M059J (cell line): ENCODE measurements around the gene SRGAP3. TPM values are rescaled to one million over a fixed set of nuclear protein-coding genes. Genes with fewer than 3 reads are reported as not detected.
"Not testable (repeated sequence)": the region's sequence is repeated elsewhere in the genome, so short reads cannot be mapped to it uniquely, and the experiment has no call there.

Experiments used
- DNase-seq: peaks from one replicate; pipeline ENCODE4 v3.0.0-alpha.2; 2012; ENCODE audit warnings: low read depth
- total RNA-seq: library from RNA; depleted of rRNA; stranded (reverse); fragments of >200 nt; shearing (Covaris generic); gene quantifications from 2 replicates; pipeline ENCODE4 v1.2.3, GENCODE V29; 2014; rRNA removed

SRGAP3 gene
- 0.57 and 2.6 TPM in 2 replicates for total RNA-seq

DNA sequence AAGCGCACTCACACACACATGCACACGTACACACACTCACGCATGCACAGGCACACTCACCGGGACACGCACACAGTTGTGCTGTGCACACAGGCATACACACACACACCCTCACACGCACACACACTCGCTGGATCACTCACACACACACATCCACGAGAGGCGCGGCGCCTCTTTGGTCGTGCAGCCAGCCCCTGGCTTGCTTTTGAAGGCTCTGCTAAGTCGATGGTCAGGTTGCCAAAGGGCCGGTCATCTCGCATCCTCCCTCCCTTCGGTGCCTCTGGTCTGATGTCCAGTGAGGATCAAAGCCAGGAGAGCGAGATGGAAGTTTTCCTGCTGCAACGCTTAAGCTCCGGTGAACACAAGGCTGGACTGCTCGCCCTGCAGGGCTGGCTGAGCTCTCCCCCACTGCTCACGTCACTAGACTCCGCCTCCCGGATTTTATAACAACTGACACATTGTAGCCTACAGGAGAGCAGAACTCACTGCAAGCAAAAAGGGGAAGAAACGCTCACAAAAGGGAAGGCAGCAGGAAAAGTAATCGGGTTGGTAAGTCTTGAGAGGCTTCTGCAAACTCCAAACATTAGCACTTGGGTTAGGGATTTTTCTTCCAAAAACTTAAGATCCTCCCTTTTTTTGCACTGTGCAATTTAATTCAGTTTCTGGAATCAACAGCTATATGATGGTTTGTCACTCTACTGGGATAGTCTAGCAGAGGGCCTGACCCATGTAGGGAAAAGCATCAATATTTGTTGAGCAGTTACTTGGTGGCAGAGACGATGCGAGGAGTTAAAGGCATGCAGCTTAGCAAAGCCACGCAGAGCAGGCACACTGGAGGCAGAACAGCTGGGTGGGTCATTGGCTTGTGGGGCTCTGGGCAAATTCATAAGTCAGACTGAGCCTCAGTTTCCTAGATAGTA is at the start of gene SRGAP3:
SRGAP3 (minus strand) TSS at position 374 of the 920 bp plus-strand sequence. CDS start 695 bp downstream, outside the sequence.
- peak; percentile 92 for DNase-seq

DNA sequence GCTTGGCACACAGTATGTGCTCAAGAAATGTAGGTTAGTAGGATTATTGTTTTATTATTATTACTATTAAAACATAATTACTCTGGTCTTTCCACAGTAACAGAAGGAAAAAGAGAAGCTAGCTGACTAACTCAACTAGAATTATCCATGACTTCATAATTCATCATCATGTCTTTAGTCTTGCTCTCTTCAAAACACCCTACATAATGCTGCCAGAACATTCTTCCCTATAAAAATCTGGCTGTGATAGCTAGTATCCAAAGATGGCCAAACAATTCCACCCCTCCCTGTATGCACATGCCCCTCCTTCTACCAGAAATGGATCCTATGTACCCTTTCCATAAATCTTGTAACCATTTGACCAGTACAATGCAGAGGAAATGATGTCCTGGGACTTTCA is 48.8 kb upstream of the SRGAP3 start:
- no peak for DNase-seq

DNA sequence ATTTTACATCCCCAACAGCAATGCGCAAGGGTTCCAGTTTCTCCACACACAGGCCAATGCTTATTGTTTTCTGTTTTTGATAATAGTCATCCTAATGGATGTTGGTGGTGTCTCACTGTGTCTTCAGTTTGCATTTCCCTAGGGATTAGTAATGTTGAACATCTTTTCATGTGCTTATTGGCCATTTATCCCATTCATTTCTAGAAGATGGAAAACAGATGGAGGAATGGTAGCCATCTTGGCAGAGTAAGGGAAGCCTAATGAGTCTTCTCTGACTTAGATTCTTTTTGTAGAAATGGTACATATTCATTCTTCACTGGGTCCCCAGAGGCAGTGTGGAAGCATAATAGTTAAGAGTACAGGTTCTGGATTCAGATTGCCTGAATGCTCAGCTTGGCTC is 46.8 kb upstream of the SRGAP3 start:
- no peak for DNase-seq

DNA sequence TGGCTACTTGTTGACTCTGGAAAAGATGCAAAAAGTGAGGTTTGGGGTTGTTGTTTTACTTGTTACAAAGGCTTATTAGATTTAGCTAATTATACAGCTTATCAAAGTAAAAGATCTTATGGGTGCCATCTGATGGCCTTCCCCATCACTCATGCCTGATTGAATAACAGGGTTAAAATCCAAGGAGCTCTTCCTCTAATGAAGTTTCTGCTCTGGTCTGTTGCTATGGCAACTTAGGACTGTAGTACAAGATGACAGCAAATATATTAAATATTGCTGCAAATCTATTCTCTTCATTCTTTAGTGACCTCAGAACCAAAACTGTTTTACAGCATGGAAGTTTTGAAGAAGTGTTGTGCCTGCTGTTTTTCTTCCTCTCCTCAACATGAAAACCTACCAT is 45.6 kb upstream of the SRGAP3 start:
- no peak for DNase-seq

DNA sequence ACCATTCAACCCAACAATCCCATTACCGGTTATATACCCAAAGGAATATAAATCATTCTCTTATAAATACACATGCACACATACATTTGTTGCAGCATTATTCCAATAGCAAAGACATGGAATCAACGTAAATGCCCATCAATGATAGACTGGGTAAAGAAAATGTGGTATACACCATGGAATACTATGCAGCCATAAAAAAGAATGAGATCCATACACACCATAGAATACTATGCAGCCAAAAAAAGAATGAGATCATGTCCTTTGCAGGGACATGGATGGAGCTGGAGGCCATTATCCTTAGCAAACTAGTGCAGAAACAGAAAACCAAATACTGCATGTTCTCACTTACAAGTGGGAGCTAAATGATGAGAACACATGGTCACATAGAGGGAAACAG is 44.5 kb upstream of the SRGAP3 start:
- DNase-seq = not testable (repeated sequence)

DNA sequence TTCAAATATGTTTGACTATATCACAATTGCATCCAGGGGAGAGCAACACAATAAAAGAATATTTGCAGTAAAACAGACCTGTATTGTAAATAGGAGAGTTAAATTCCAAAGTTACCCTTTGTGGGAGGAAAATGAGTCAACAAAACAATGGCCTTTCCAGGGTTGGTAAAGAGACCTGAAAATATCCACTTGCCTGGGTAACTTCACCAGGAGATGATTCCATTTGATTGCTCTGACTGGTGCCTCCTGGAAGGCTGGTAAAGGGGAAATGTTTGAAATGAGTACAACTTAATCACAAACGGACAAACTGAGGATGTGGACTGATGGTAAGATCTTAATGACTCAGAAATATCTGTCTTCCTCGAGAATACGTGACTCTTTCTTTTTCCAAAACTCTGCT is 43.6 kb upstream of the SRGAP3 start:
- DNase-seq = peak; percentile 58

DNA sequence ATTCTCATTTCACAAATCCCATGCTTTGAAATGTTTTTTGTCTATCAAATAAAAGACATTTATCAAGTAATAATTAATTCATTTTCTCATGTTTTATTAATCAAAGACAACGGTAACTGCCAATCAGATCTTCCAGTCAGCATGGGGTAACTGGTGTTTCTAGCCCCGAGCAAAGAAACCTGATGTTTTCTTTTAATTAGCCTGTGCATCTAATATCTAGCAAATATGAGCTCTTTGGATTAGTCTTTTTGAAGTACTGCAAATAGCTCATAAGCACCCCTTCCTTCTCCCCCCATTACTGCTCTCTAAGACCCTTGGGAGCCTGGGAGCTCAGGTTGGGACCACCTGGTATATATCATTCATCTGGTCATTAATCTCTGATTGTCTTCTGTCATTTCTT is 43.1 kb upstream of the SRGAP3 start:
- DNase-seq = no peak

DNA sequence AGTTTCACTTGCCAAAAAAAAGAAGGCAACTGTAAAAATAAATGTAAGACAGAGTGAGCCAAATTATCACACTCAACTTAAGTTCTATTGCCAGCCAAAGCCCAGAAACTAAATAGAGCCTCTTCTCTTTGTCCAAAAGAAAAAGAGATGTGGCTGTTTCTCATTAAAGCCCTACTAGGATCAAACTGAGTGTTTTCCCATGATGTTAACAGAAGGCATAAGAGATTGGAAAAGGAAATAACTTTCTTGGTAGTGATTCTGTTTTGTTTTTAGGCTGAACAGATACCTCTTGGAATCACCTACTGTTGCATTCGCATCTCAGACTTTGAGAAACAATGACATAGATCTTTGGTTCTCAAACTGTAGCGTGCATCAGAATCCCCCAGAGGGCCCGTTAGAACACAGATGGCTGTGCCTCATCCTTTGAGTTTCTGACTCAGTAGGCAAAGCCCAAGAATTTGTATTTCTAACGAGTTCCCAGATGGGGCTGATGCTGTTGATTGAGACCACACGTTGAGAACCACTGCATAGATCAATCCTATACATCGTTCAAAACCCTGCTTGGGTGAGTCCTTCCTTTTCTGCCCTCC is 42.5 kb upstream of the SRGAP3 start:
- DNase-seq = no peak

DNA sequence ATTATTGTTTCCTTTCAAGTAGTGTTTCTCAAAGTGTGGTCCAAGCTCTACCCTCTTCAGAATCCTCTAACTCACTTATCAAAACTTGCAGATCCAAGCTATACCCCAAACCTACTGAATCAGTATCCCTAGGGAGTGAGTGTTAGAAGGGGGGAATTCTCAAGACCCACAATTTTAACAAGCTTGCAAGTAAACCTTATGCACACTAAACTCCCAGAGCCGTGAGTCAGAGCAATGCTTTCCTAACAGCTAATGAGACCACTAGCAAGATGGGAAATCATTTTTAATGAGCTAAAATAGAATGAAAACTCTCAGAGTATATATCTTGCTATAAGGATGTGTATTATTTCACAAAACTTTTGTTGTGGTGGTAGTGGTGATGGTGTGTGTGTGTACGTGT is 41.1 kb upstream of the SRGAP3 start:
- no peak for DNase-seq

DNA sequence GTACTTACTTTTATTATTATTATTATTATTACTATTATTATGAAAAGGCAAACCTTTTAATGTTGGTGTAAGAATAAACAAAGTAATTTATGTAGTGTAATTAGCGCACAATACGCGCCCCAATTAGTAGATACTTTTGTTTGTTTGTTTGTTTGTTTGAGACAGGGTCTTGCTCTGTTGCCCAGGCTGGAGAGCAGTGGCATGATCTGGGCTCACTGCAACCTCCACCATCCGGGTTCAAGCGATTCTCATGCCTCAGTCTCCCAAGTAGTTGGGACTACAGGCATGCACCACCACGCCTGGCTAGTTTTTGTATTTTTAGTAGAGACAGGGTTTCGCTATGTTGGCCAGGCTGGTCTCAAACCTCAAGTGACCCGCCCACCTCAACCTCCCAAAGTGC is 32.1 kb upstream of the SRGAP3 start:
- DNase-seq = not testable (repeated sequence)

DNA sequence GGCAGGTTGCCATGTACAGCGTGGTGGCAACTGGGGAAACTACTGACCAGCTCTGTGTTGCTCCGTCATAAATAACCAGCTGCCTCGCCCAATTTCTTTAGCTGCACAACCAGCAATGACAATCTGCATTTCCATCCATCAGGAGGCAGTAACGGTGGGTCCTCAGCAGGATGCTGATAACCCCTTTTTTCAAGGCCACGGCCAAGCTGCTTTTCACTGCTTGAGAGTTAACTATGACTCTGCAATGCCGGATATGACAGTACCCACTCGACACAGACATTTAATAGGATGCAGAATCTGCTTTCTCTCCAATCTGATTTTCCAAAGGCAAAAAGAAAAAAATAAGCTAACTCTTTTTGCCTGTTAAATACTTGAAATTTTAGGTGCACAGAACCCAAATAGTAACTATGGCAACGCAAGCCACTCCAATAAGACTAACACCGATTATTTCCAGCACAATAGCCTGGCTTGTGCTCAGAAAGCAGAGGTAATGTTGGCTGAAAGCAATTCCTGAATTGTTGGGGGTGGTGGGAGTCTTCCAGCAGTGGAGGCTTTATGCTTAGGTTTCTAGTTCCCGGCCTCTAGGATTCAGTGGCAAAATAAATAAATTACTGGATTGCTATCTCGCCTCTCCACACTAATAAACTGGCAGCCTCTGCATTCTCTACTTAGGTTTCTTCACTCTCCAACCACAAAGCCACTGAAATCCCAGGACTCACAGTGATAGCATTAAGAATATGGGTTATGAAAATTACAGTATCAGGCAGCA is 31.2 kb upstream of the SRGAP3 start:
- DNase-seq = peak; percentile 79

DNA sequence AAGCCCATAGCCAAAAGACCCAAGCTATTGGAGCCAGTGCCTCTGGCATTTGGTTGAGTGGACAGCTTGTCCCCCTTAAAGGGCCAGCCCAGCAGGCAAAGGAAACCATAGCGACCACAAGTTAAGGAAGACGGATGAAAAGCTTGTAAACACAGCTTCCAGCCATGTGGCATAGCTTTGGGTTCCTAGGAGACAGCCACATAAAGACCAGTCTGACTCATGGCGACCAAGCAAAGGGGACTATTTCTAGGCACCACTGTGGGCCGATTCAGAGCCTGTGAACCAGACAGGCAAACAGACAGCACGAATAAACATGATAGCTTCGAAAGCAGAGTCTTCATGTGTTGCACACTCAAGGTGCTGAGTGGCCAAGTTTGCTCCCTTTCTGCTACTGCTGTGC is 30.5 kb upstream of the SRGAP3 start:
- DNase-seq = peak; percentile 91

DNA sequence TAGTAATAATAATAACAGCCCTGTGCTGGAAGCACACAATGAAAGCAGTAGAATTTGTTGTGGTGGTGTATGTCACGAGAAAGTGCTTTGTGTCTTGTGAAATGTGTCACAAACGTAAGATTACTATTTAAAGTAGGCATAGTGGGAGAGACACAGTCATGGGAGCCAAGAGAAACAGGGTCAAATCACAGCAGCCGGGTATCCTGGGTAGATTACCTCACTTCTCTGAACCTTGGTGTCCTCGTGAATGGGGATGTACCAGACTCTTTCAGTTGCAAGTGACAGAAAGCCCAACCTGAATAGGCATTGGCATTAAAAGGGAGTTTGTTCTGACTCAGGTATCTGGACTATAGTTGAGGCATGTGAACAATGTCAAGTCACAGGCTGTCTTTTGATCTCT is 29.1 kb upstream of the SRGAP3 start:
- DNase-seq = no peak

DNA sequence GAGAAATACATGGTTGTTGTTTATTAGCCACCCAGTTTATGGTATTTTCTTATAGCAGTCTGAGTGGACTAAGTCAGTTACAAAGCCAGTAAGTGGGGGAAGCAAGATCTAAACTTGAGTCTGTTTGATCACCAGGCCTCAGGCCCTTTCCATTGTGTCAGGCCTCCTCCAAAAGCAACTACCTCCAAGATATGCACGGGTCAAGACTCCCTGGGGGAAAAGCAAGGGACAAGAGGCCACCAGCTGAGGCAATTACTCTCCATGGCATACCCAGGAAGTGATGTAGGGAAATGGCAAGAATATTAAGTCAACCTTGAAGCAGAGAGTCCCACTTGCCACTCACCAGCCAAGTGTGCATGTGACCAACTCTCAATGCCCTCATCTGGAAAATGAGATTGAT is 28.6 kb upstream of the SRGAP3 start:
- peak; percentile 18 for DNase-seq

DNA sequence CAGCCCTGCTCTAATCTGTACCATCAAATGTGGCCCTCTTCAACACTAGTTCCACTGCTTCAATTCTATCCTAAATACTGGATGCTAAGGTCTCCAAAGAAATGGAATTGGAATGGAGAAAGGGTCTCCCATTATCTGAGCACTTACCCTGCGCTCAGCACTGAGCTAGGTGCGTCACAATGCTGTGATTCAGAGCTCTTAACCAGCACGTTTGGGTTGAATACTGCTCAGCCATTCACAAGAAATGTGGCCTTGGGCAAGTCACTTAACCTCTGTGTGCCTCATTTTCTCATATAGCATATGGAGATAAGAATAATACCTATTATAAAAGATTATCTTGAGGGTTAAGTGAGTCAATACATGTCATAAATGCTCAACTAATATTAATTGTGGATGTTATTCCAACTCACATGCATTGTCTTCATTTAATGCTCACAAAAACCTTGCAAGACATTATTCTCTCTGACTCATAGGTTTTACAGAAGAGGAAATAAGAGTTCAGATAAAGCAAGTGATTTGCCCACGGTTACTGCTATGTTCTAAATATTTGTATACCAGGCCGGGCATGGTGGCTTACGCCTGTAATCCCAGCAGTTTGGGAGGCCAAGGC is 27.4 kb upstream of the SRGAP3 start:
- peak; percentile 31 for DNase-seq

DNA sequence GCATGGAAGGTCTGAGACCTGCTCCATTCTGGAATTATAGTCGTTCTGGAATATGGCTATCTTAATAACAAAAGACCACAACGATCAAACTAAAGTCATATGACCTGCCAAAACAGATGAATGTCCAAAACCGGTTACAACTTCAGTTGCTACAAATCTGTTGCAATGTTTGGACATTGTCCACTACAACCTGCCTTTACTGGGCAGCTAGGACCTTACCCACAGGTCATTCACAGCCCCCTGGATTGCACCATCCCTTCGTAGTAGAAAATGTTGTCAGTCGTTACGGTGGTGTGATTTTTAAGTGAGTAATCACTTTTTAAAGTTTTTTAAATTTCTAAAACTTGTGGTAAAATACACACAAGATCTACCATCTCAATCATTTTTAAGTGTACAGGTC is 22.5 kb upstream of the SRGAP3 start:
- no peak for DNase-seq

DNA sequence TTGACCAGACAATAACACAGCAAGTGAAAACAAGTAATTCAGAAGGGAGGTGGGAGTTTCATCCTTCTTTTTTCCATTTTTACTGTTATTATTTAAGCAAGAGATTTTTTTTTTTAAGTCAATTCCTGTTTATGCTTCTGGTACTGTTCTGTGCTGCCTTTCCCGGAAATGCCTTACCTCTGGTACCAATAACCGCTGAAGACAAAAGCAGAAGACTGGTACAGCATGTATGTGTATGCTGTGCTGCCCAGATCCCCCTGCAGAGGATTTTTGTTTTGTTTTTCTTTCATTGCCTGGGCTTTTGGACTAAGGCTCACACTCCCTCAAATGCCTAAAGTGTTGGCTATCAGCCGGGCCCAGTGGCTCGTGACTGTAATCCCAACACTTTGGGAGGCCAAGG is 21.3 kb upstream of the SRGAP3 start:
- DNase-seq = no peak

DNA sequence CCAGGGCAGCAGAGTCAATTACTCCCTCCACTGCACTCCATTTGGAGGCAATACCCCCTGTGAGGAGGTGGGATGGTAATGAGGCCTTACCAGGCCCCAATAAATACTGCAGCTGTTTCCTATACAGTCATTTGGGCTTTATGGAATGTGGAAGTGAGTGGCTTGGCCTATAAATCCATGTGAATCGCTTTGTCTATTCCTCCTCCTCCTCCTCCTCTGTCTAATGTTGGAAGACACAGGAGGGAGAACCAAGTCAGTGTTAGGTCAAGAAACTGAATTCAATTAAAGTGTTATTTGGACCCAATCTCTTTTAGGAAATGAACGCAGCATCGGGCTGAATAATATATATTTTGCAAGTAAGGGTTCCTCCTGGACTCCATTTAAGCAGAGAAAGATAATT is 17.3 kb upstream of the SRGAP3 start:
- DNase-seq = no peak

DNA sequence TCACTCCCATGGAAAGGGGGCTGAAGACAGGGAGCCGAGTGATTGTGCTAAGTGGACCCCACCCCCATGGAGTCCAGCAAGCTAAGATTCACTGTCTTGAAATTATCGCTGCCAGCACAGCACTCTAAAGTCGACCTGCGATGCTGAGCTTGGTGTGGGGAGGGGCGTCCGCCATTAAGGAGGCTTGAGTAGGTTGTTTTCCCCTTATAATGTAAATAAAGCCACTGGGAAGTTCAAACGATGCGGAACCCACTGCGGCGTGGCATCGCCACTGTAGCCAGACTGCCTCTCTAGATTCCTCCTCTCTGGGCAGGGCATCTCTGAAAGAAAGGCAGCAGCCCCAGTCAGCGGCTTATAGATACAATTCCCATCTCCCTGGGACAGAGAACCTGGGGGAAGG is 10.9 kb upstream of the SRGAP3 start:
- no peak for DNase-seq

DNA sequence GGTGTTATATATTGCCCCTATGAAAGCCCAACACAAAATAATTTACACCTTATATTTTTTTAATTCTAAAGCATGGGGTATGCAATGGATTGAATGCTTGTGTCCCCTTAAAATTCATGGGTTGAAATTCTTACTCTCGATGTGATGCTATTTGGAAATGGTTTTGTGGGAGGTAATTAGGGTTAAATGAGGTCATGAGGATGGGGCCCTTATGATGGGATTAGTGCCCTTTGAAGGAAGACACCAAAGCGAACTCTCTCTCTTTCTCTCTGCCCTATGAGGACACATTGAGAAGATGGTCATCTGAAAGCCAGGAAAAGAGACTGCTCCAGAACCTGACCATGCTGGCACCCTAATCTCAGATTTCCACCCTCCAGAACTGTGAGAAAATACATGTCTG is 7.6 kb upstream of the SRGAP3 start:
- no peak for DNase-seq

DNA sequence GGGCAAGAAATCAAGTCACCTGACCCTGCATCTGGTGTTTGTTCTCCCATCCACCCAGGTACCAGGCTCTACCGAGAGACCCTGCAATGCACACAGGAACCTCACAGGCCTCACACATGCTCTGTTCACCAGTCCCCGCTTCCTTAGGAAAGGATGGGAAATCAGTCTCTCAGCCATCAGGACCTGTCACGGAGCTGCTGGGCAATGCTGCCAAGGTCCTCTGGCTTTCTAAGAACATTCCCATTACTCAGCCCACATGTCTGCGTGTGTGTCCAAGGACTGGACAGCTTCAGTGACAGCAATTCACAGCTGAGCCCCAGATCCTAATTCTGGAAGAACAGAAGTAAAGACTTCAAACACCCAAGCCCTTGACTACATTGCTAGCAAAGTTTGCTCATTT is 6.5 kb upstream of the SRGAP3 start:
- DNase-seq = no peak

DNA sequence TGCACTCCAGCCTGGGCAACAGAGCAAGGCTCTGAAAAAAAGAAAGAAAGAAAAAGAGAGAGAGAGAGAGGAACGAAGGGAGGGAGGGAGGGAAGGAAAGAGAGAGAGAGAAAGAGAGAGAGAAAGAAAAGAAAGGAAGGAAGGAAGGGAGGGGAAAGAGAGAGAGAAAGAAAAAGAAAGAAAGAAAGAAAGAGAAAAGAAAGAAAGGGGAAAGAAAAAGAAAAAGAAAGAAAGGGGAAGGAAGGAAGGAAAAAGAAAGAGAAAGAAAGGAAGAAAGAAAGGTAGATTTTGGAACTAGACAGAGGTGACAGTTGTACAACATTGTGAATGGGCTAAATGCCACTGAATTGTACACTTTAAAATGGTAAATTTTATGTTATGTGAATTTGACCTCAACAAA is 5.3 kb upstream of the SRGAP3 start:
- no peak for DNase-seq
